Endothelial cell of umbilical vein (primary cell): ENCODE measurements around the gene TRERF1. TPM values are rescaled to one million over a fixed set of nuclear protein-coding genes. Genes with fewer than 3 reads are reported as not detected.

Experiments used
- BruUV-seq: library from RNA; stranded (reverse); fragments of 400-500 nt; replicated peaks from 2 replicates; lab custom pipeline; 2021; lab: Mats Ljungman, UMichigan
- CTCF ChIA-PET: fragments of 300-600, 350-600 bp; sonication (Branson Sonifier 250); formaldehyde crosslinking; loops from one replicate; lab custom pipeline; 2021; ENCODE audit warnings: antibody characterized with exemption, inconsistent platforms; lab: Charles Lee
- POLR2A ChIA-PET: fragments of 300-600, 350-600 bp; sonication (Branson Sonifier 250); formaldehyde crosslinking; loops from one replicate; lab custom pipeline; 2021; ENCODE audit warnings: antibody characterized with exemption, inconsistent platforms; lab: Charles Lee
- DNase-seq: peaks from one replicate; pipeline ENCODE4 v3.0.0-alpha.2; 2011; ENCODE audit warnings: low read depth, low spot score
- FAIRE-seq: peaks from 2 replicates; lab custom pipeline; 2011; peaks lifted over from hg19 to GRCh38; lab: Jason Lieb, UNC
- H2AFZ ChIP-seq: 2 replicates; pipeline ENCODE4 v1.6.0; 2012; ENCODE audit warnings: low read depth, low read length, control low read depth, inconsistent platforms
- H3K27ac ChIP-seq: 2 replicates; pipeline ENCODE4 v1.5.1; 2011; ENCODE audit warnings: low read depth, mild to moderate bottlenecking, control low read depth, low read length, moderate library complexity; ENCODE audit not compliant: insufficient read depth
- H3K27me3 ChIP-seq, 2 experiments: 2 replicates each; pipeline versions ENCODE4 v1.6.0 to v1.6.1; 2011; ENCODE audit warnings: low read length in 2 of 2, mixed read lengths in 1 of 2; ENCODE audit not compliant: control insufficient read depth in 2 of 2, insufficient read depth in 2 of 2
- H3K36me3 ChIP-seq, 2 experiments: 2 replicates in 1 of 2; 3 replicates in 1 of 2; pipeline ENCODE4 v1.5.1; 2011; ENCODE audit warnings: low read length in 2 of 2, mild to moderate bottlenecking in 1 of 2, moderate library complexity in 1 of 2; ENCODE audit not compliant: control insufficient read depth in 2 of 2, insufficient read depth in 2 of 2; ENCODE audit errors: extremely low read depth in 1 of 2
- H3K4me1 ChIP-seq: 3 replicates; pipeline ENCODE4 v1.5.1; 2011; ENCODE audit warnings: mild to moderate bottlenecking, low read length; ENCODE audit not compliant: control insufficient read depth, insufficient read depth; ENCODE audit errors: extremely low read depth
- H3K4me2 ChIP-seq: 2 replicates; pipeline ENCODE4 v1.6.1; 2011; ENCODE audit warnings: low read length, control low read depth, mixed read lengths; ENCODE audit not compliant: insufficient read depth
- H3K4me3 ChIP-seq, 3 experiments: fragments of 200-600 bp in 1 of 3; sonication (generic), shearing (Covaris generic) in 1 of 3; replicated peaks in 1 of 3; 2 replicates each; pipeline ENCODE4 v1.5.1; 2011 to 2016; ENCODE audit warnings: control low read depth in 3 of 3, low read length in 3 of 3, mild to moderate bottlenecking in 2 of 3, inconsistent platforms in 1 of 3, low read depth in 1 of 3, moderate library complexity in 1 of 3; ENCODE audit not compliant: insufficient read depth in 1 of 3
- H3K79me2 ChIP-seq: 2 replicates; pipeline ENCODE4 v1.6.0; 2012; ENCODE audit warnings: low read length, inconsistent platforms; ENCODE audit not compliant: control insufficient read depth, insufficient read depth
- H3K9ac ChIP-seq: replicated peaks from 2 replicates; pipeline ENCODE3; 2011; ENCODE audit warnings: low read length, control low read depth; ENCODE audit not compliant: insufficient read depth; ENCODE audit errors: extremely low read depth
- H3K9me1 ChIP-seq: replicated peaks from 3 replicates; pipeline ENCODE4 v1.6.0; 2011; ENCODE audit warnings: mild to moderate bottlenecking, low read length; ENCODE audit not compliant: control insufficient read depth, insufficient read depth; ENCODE audit errors: extremely low read depth
- H3K9me3 ChIP-seq: replicated peaks from 2 replicates; pipeline ENCODE4 v1.5.1; 2012; ENCODE audit warnings: low read length, inconsistent platforms; ENCODE audit not compliant: control insufficient read depth, insufficient read depth
- H4K20me1 ChIP-seq: replicated peaks from 2 replicates; pipeline ENCODE3; 2011; ENCODE audit warnings: mild to moderate bottlenecking, low read length; ENCODE audit not compliant: control insufficient read depth, insufficient read depth; ENCODE audit errors: extremely low read depth
- CTCF ChIP-seq, 2 donors: IDR thresholded peaks; 1 replicate in 1 of 2; 2 replicates in 1 of 2; pipeline ENCODE4 v1.5.1; 2011; ENCODE audit warnings: low read length in 2 of 2, mild to moderate bottlenecking in 2 of 2, moderate library complexity in 2 of 2, control low read depth in 1 of 2, inconsistent platforms in 1 of 2, low read depth in 1 of 2; ENCODE audit not compliant: insufficient read depth in 1 of 2; ENCODE audit errors: extremely low read depth in 1 of 2
- EZH2 ChIP-seq: IDR thresholded peaks from 2 replicates; pipeline ENCODE4 v1.6.1; 2012; ENCODE audit warnings: borderline replicate concordance, low read depth, mild to moderate bottlenecking, moderate library complexity, low read length, inconsistent platforms; ENCODE audit not compliant: severe bottlenecking
- FOS ChIP-seq: IDR thresholded peaks from 2 replicates; pipeline ENCODE4 v1.6.1; 2011; ENCODE audit warnings: mild to moderate bottlenecking, low read length, moderate library complexity, borderline replicate concordance; ENCODE audit not compliant: insufficient read depth
- GATA2 ChIP-seq: IDR thresholded peaks from 2 replicates; pipeline ENCODE4 v1.7.0; 2011; ENCODE audit warnings: low read depth, mild to moderate bottlenecking, moderate library complexity, mixed read lengths, low read length; ENCODE audit not compliant: insufficient read length, insufficient read depth
- JUN ChIP-seq: IDR thresholded peaks from 2 replicates; pipeline ENCODE4 v1.6.1; 2011; ENCODE audit warnings: borderline replicate concordance, low read depth; ENCODE audit not compliant: insufficient read length, insufficient read depth
- MAX ChIP-seq: IDR thresholded peaks from 2 replicates; pipeline ENCODE4 v1.6.1; 2011; ENCODE audit not compliant: insufficient read depth, insufficient read length
- MYC ChIP-seq: IDR thresholded peaks from one replicate; pipeline ENCODE4 v1.6.1; 2011; ENCODE audit warnings: mild to moderate bottlenecking, low read depth, low read length
- POLR2A ChIP-seq: IDR thresholded peaks from 2 replicates; pipeline ENCODE4 v1.6.1; 2012; ENCODE audit warnings: low read depth, mild to moderate bottlenecking, control low read depth, low read length
- POLR2AphosphoS5 ChIP-seq: IDR thresholded peaks from 2 replicates; pipeline ENCODE4 v1.6.1; 2012; ENCODE audit warnings: low read depth, mild to moderate bottlenecking, control low read depth, low read length, moderate library complexity; ENCODE audit not compliant: insufficient read depth
- dilution Hi-C: fragments of 300-500 bp; cut with MboI; formaldehyde crosslinking; loops from one replicate; pipeline ENCODE4 v1.15.0; 2019; ENCODE audit warnings: low sequenced_read_pairs; ENCODE audit not compliant: extremely low pct_ligation_motif_present
- intact Hi-C: fragments of 100-400 bp; cut with micrococcal nuclease; formaldehyde crosslinking; loops from one replicate; pipeline ENCODE4 v1.10.0; 2022
- polyA plus RNA-seq, 4 experiments: library from polyadenylated mRNA; depleted of rRNA in 3 of 4; stranded (reverse) in 3 of 4; unstranded in 1 of 4; fragments of >200 nt; gene quantifications; 2 replicates each; pipeline versions ENCODE4 v1.2.1 to v1.2.3, GENCODE V29; 2011 to 2012; ENCODE audit warnings: missing spikeins in 1 of 4
- total RNA-seq: library from RNA; stranded (reverse); gene quantifications from 2 replicates; pipeline ENCODE4 v1.2.3, GENCODE V29; 2021

Gene TRERF1
- total and polyA plus RNA-seq, 2 donors (not counting 3 experiments of a cell fraction or from before 2014, with no cell fraction given), result 0.73 to 5.5 TPM

- DNase-seq (no peak), FAIRE-seq (no peak)
- ChIA-PET POLR2A (no interaction called here), CTCF (interaction anchor here (0.9 kb wide), 1 partner anchor 195 kb away, joined by 3 read pairs; no protein-coding TSS in a partner anchor)
- H3K27me3 ChIP-seq, result peaks cover 0 to 4% of the 10 kb centered on the region in 2 experiments
- no peak overlapping the region for H3K27ac ChIP-seq
- H3K9me3 ChIP-seq, result no peaks in the 10 kb centered on the region
- no peak overlapping the region for H3K9ac ChIP-seq
- H4K20me1 ChIP-seq, result no peaks in the 10 kb centered on the region
- H3K36me3 ChIP-seq, result no peaks in the 10 kb centered on the region
- no peak overlapping the region for H3K4me2 ChIP-seq
- dilution Hi-C loops (no loop called here), intact Hi-C loops (no loop called here)
- H3K4me1 ChIP-seq, result no peaks in the 10 kb centered on the region
- TF ChIP-seq POLR2A, result no peak
- no peak for TF ChIP-seq CTCF (IDR thresholded peaks at IDR 0.05; ENCODE audit: extremely low read depth in 1 of 2, insufficient read depth in 1 of 2, low read depth in 1 of 2, low read length in 2 of 2)
- TF ChIP-seq EZH2, result no peak
- no peak for TF ChIP-seq GATA2
- TF ChIP-seq MAX, result no peak
- no peak for TF ChIP-seq MYC
- TF ChIP-seq POLR2AphosphoS5, result no peak
- TF ChIP-seq JUN, result no peak
- no peak for TF ChIP-seq FOS
- BruUV-seq, result no TSS peak
- no peak overlapping the region for H3K4me3 ChIP-seq
- no peaks in the 10 kb centered on the region for H3K9me1 ChIP-seq
- H2AFZ ChIP-seq, result no peak overlapping the region
- H3K79me2 ChIP-seq, result no peaks in the 10 kb centered on the region
Measured at GRCh38 chr6:42352856-42353564, 98.7 kb downstream of the TRERF1 start.
